ENCODE data around the gene CAPN1.
A peak's percentile ranks its signal among the peaks of the same experiment; 100 is the strongest.
"Not testable (repeated sequence)": the region's sequence is repeated elsewhere in the genome, so short reads cannot be mapped to it uniquely, and the experiment has no call there.

The CAPN1 gene

DNA sequence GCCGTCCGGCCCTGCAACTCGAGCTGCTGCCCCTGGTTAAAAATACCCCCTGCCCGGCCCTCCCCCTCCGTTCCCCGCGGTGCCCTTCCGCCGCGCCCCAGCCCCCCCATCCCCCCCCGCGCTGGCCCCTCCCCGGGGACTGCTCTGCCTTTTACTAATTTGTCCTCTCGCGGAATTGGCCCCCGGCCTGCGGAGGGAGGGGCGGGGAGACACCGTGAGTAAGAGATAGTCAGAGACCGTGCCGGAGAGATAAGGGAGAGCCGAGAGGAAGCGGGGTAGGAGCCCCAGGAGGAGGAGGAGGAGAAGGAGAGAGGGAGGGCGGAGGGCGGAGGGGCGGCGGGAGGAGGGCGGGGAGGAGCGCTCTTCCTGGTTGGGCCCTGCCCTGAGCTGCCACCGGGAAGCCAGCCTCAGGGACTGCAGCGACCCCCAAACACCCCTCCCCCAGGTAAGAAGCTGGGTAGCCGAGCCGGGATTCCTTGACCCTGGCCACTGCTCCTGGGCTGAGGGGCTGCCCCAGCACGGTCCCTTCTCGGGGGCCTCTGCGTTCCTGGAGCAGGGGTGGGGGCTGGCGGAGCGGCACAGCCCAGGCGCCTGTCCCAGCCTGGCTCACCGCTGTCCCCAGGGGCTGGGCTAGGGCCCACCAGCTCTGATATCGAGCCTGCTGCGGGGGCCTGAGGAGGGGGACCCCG lies at the start of gene CAPN1:
TSS of gene CAPN1 (plus strand) at position 360 of the 689 bp plus-strand sequence. CDS start 774 bp downstream, outside the sequence.
- no peak for FAIRE-seq

DNA sequence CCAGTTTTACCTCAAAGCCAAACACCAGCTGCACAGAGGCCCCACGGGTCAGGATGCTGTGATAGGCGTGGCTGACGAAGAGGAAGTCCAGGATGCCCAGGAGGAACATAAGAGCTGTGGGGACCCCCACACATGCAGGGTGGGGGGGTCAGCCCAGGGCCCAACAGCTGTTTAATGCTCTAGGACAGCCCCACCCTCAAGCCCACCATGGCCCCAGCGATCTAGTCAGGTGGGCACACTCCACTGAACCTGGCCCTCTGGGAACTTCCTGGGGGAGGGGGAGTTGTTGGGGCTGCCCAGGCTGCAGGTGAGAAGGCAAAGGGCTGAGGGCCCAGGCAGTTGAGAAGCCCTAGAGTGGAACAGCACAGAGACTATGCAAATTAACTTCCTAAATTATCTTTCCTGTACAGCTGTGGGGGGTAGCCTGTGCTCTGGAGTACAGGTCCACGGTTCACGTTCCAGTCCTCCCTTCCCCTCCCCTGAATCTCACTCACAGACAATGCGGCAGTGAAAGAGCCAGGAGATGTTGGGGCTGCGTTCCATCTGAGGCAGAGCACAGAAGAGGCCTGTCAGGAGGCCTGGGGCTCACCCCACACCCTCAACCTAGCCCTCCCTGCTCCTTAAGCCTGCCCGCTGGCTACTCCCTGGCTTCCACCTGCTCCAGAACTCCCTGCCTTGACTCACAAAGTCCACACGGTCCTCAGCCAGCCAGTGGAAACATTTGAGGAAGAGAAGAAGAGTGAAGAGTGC lies 49.3 kb upstream of the CAPN1 start:
- no peak for FAIRE-seq

DNA sequence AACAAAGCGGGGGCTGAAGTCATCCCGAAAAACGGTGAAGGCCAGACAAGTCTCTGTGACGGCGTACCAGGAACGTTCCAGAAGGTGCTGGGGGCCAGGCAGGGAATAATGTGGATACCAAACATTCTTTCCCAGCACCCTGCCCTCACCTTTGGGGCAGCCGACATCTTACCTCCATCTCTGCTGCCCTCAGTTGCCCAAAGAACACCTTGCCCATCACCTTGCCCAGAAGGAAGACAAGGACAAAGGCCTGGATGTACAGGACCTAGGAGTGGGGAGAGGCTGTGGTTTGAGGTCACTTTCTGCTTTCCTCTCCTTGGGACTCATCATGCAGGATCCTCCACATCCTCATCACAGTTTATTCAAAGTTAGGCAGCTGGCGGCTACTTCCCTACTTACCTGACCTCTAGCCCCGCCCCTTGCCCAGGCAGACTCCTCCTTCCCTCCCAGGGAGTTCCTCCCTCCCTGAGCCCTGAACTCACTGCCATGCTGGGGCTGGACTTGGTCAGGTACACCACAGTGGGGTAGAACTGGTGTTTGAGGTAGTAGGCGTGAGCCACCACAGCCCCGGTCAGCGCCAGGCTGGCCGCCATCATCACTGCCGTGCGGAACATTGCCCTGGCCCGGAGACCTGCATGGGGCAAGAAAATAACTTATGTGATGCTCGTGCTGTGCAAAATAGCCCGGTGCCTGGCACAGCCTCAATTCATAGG lies 48.6 kb upstream of the CAPN1 start:
- FAIRE-seq = no peak

DNA sequence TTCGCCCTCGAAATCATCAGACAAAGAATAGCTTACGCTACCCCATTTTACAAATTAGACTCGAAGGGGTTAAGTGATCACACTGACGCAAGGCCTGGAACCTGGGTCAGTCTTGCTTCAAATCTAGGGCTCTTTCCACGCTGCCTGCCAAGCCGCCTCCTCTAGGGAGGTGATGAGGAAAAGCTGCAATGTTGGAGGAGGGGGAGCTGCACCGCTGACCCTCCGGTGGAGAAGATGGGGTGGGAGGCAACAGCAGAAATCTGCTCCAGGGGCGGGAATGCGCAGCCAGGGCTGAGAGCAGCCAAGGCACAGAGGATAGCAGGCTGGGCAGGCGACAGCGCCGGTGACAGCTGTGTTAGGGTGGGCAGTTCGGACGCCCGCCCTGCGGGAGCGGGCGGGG lies 48.0 kb upstream of the CAPN1 start:
- no peak for FAIRE-seq

DNA sequence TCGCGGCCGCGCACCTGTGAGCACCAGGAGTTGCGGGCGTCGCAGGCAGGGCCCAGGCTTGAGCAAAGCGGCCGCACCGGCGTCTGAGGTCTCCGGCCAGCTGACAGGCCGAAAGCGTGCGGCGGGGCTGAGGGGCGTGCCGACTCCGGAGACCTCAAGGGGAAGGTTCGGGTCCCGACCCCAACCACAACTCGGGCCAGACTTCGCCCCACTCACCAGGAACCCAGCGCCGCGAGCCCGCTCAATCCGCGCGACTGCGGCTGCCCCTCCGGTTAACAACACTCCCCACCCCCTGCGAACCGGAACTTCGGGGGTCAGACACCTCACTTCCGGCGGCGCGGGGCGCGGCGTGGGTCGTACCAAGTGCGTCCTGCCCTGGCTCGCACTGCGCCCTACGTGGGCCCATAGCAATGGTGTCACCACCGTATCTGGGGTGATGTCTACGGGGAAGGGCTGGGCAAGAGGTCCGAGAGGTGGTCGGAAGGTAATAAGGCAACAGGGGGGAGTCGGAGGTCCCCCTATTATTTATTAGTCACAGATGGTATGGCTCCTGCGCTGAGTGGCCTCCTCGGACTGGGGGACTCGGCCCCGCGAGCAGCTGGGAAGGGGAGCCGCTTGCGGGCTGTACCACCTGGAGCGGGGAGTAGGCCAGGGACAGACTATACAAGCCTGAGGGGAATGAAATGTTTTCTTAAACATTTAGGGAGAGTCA lies 47.3 kb upstream of the CAPN1 start, which contains the start of gene SYVN1:
TSS of gene SYVN1 (minus strand) at position 280 of the 712 bp plus-strand sequence. CDS start 918 bp downstream, outside the sequence.
- no peak for FAIRE-seq

DNA sequence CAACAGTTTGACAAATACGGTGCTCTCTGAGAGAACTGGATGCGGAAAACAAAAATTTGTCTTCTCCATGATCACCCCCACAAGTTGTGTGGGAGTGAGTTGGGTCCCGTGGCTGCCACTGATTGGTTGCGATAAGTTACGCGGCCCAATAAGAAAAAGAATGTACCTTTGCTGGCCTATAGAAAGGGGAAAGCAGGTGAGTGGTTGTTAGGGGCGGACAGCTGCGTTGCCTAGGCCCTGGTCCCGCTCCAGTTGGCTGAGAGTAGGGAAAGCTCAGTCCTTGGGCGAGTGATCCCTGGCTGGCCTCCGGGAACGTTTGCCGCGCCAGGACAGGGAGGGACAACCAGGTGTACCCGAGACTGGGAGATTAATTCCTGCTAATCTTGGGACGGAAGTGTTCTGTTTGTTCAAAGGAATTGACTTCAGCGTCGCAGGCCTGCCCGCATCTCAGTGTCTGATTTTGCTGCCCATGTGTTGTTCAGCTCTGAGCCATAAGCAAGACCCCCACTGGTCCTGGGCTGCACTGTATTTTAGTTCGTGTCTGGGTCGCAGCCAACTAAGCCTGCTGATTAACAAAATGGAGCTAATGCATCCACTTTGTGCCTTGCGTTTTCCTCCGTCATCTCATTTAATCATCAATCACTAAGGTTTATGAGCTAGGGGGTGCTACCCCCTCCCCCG lies 46.6 kb upstream of the CAPN1 start:
- FAIRE-seq = peak; percentile 43

DNA sequence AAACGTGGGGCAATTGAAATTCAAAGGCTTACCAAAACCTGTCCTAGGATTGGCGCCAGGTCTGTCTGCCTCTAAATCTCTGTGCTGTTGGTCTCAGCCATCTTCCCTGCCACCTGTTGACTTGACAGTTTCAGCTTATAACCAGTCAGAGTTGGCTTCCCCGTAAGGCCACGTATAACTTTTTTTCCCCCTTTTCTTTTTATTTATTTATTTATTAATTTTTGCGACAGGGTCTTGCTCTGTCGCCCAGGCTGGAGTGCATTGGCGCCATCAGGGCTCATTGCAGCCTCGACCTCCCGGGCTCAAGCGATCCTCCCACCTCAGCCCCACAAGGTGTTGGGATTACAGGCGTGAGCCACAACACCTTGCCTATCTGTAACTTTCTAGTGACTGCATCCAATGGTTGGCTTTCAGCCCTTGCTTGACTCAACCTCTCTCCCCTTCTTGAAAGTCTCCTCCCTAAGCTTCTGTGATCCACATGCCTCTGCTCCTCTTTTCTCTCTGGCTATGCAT lies 46.0 kb upstream of the CAPN1 start:
- FAIRE-seq = no peak

DNA sequence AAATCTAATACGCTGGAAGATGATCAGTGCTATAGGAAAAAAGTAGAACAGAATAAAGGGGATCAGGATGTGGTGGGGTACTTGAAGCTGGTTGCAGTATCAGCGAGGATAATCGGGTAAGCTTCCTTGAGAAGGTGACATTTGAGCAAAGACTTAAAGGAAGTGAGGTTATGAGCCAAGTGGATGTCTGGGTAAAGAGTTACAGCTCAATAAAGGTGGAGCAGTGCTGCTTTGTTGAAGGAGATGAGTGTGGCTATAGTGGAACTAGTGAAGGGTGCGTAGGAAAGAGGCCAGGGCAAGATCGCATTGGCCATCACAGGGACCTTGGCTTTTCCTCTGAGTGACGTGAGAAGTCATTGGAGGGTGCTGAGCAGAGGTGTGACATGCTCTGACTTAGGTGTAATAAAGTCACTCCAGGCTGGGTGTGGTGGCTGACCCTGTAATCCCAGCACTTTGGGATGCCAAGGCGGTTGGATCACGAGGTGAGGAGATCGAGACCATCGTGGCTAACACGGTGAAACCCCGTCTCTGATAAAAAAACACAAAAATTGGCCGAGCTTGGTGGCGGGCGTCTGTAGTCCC lies 45.1 kb upstream of the CAPN1 start:
- FAIRE-seq = no peak

DNA sequence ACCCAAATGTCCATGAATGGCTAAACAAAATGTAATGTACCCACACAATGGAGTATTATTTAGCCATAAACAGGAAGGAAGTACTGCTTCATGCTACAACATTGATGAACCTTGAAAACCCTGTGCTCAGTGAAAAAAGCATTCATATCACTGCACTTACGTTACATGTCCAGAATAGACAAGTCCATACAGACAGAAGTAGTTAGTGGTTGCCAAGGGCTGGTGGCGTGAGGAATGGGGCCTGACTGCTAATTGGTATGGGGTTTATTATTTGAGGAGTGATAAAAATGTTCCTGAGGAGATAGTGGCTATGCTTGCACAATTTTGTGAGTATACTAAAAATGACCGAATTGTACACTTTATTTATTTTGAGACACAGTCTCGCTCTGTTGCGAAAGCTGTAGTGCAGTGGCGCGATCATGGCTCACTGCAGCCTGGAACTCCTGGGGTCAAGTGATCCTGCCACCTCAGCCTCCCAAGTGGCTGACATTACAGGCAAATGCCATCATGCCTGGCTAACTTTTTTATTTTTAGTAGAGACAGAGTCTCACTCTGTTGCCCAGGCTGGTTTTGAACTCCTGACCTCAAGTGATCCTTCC lies 39.7 kb upstream of the CAPN1 start:
- no peak for FAIRE-seq

DNA sequence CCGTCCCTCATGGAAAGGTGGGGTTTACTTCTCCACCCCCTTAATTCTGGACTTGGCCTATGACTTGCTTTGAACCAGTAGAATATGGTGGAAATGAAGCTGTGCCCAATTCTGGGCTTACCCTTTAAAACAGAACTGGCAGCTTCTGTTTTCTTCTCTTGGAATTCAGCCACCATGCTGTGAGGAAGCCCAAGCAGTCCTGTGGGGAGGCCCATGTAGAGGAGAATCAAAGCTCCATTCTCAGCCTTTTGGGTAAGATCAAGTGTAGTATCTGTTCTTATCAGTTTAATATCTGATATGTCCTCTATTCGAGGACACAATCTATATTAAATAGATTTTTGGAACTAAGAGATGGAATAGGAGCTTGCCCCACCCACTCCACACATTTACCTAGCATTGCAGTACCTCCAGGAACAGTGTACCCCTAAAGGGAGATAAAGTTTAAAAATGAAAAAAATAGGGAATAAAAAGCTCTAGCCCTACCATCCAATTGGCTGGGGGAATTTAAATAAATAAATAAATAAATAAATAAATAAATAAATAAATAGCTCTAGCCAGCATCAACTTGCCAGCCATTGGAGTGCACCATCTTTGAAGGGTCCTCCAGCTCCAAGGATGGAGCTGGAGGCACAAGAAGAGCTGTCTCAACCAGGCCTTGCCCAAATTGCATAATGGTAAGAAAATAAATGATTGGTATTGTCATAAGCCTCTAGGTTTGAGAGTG lies 34.2 kb upstream of the CAPN1 start:
- FAIRE-seq = no peak

DNA sequence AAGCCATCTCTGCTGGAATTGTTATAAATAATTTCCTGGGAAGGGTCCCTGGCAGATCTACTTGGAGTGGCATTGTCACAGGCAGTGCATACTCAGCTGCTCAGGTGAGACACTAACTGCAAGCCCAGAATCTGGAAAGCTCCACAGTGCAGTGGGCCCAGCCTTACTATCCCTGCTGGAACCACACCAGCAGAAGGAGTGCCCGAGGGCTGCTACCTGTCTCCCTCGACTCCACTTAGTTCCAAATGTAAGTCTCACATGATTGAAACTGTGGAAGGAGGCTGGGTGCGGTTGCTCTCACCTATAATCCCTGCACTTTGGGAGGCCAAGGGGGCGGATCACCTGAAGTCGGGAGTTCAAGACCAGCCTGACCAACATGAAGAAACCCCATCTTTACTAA lies 33.1 kb upstream of the CAPN1 start:
- no peak for FAIRE-seq

DNA sequence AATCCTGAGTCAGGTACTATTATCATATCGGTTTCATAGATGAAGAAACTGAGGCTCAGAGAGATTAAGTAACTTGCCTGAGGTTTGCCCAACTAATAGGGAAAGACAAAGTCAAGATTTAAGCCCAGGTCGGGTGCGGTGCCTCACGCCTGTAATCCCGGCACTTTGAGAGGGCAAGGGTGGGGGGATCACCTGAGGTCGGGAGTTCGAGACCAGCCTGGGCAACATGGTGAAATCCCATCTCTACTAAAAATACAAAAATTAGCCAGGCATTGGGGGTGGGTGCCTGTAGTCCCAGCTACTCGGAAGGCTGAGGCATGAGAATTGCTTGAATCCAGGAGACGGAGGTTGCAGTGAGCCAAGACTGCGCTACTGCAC lies 31.6 kb upstream of the CAPN1 start:
- not testable (repeated sequence) for FAIRE-seq

DNA sequence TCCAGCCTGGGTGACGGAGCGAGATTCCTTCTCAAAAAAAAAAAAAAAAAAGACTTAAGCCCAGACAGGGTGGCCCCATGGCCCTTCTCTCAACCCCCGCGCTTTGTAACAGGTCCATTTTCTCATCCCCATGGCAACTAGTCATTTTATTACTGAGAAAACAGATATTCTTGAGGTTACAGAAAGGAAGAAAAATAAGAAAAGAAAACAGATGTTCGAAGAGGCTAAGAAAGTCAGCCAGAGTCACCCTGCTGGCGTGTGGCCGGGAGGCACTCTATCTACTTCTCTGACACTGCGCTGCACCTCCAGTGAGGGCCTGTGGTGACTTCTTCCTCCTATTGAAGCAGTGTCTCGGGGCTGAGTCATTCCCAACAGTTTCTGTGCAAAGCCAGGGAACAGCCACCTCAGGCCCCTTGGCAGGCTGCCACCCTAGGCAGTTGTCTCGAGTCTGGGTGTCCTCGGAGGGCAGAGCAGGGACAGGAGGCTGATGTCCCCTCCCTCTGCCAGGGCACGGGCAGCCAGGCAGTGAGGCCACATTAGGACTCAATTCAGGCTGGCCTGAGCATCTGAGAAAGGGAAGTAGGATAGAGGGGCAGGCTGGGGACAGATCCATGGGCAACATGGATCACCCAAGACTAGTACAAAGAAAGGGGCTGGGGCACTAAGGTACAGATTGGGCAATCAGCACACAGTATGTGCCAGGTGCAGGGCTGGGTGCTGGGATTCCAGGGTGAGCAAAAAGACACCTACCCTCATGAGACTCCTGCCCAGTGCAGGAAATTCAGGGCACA lies 31.0 kb upstream of the CAPN1 start:
- FAIRE-seq = no peak

DNA sequence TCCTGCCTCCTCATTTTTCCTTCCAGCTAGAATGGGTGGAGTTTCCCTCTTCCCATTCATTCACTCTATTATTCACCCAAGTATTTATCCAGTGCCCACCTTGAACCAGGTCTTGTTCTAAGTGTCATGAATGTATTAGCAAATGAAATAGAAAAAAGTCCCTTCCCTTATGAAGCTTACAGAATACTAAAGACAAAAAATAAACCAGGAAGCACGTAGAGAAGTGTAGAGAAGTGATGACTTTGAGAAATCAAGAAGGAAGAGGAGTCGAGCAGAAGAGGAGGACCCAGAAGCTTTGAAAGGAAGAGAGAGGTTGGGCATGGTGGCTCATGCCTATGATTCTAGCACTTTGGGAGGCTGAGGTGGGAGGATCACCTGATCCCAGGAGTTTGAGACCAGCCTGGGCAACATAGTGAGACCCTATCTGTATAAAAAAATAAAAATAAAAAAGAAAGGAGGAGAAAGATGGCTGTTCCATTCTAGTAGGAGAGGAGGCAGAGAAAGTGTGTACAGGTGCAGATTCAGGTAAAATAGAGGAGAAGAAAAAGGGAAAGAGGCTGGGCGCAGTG lies 30.3 kb upstream of the CAPN1 start:
- FAIRE-seq = no peak

DNA sequence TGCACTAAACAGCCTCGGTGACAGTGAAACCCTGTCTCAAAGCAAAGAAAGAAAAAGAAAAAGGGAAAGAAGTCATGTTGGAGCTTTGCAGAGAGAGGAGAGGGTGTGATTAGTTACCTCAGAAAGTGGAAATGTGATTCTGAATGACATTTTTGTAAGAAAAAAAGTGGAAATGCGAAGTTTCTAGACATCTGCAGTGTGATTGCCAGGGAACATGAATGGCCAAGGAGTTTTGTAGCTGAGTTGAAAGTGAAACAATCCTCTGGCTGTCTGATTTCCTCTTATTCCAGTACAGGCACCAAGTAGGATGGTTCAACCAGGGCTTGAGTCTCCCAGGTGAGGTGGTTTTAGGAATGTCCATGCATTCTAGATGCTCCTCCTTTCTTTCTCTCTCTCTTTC lies 29.6 kb upstream of the CAPN1 start:
- FAIRE-seq = no peak

DNA sequence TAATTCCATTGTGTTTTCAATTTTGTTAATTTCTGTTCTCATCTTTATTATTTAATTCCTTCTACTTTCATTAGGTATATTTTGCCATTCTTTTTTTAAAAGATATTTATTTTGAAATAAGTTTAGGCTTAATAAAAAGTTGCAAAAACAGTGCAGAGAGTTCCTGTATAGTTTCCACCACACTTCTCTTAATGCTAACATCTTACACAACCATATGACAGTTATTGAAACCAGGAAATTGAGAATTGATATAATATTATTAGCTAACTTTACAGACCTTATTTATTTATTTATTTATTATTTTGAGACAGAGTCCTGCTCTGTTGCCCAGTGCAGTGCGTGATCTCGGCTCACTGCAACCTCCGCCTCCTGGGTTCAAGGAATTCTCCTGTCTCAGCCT lies 25.5 kb upstream of the CAPN1 start:
- no peak for FAIRE-seq

DNA sequence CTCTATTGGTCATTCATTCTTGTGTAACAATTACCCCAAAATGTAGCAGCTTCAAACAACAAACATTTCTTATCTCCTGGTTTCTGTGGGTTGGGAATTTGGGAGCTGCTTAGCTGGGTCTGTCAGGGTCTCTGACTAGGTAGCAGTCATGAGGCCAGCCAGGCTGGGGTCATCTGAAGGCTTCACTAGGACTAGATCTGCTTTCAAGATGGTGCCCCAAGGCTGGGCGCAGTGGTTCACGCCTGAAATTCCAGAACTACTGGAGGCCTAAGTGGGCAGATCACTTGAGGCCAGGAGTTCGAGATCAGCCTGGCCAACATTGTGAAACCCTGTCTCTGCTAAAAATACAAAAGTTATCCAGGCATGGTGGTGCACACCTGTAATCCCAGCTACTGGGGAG lies 24.8 kb upstream of the CAPN1 start:
- FAIRE-seq = no peak

DNA sequence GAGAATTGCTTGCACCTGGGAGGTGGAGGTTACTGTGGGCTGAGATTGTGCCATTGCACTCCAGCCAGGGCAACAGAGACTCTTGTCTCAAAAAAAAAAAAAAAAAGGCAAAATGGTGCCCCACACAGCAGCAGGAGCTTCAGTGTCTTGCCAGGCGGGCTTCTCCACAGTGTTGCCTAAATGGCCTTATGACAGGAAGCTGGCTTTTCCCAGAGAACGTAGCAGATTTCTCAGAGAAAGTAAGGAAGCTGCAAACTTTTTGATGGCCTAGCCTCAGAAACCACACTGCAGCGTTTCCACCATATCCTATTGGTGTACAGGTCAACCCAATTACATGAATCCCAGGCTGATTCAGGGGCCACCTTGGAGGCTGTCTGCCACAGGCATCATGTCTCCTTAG lies 24.4 kb upstream of the CAPN1 start:
- FAIRE-seq = no peak

DNA sequence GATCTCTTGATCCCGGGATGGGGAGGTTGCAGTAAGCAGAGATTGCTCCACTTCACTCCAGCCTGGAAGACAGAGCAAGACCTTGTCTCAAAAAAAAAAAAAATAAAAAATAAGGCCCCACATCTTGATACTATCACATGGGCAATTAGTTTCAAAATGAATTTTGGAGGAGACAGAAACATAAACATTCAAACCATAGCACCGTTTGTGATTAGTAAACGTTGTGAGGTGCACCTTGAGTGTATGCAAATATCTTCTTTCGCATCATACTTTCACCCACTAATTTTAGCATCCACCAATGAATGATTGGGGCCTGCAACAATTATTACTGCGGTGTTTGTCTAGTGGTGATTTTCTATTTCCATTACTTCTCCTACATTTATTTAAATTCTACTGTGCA lies 22.7 kb upstream of the CAPN1 start:
- FAIRE-seq = no peak

DNA sequence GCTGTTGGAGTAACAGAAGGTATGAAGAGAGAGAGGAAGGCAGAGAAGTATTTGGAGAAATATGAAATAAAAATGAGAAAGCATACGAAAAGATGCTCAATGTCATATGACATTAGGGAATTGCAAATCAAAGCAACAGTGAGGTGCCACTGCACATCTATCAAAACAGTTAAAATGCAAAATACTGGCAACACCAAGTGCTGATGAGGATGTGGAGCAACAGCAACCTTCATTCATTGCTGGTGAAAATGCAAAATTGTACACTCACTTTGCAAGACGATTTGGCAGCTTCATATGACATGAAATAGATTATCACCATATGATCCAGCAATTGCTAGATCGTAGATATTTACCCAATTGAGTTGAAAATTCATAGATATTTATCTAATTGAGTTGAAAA lies 21.1 kb upstream of the CAPN1 start:
- FAIRE-seq = no peak

All from colon (tissue), 2 donors.